Karpas-422 (cell line): ENCODE measurements around the gene S100A4. TPM values are rescaled to one million over a fixed set of nuclear protein-coding genes. Genes with fewer than 3 reads are reported as not detected.

ENCODE experiments used
- DNase-seq: peaks from one replicate; pipeline ENCODE4 v3.0.0-alpha.2; 2015
- H2AFZ ChIP-seq: fragments of 200-600 bp; sonication (generic); 2 replicates; pipeline ENCODE4 v1.6.1; 2014; ENCODE audit warnings: antibody characterized with exemption, low read length, mixed read lengths
- H3K27ac ChIP-seq: fragments of 200-600 bp; sonication (generic); 2 replicates; pipeline ENCODE4 v1.5.1; 2014; ENCODE audit warnings: mild to moderate bottlenecking, low read length, moderate library complexity
- H3K27me3 ChIP-seq: fragments of 200-600 bp; sonication (generic); 2 replicates; pipeline ENCODE4 v1.6.1; 2014; ENCODE audit warnings: low read length, mixed read lengths
- H3K36me3 ChIP-seq: fragments of 200-600 bp; sonication (generic); 2 replicates; pipeline ENCODE4 v1.6.1; 2014; ENCODE audit warnings: low read length, mixed read lengths; ENCODE audit not compliant: insufficient read depth
- H3K4me1 ChIP-seq: fragments of 200-600 bp; sonication (generic); 2 replicates; pipeline ENCODE4 v1.6.1; 2014; ENCODE audit warnings: mild to moderate bottlenecking, low read length, mixed read lengths
- H3K4me2 ChIP-seq: fragments of 200-600 bp; sonication (generic); 2 replicates; pipeline ENCODE4 v1.6.1; 2014; ENCODE audit warnings: low read length, low read depth, mild to moderate bottlenecking; ENCODE audit not compliant: poor library complexity, severe bottlenecking
- H3K4me3 ChIP-seq: fragments of 200-600 bp; sonication (generic); 2 replicates; pipeline ENCODE4 v1.5.1; 2014; ENCODE audit warnings: mild to moderate bottlenecking, antibody characterized with exemption, low read length, mixed read lengths
- H3K79me2 ChIP-seq: fragments of 200-600 bp; sonication (generic); 2 replicates; pipeline ENCODE4 v1.6.1; 2014; ENCODE audit warnings: mild to moderate bottlenecking, low read length, mixed read lengths
- H3K9ac ChIP-seq: fragments of 200-600 bp; sonication (generic); 2 replicates; pipeline ENCODE4 v1.6.0; 2014; ENCODE audit warnings: low read length
- H3K9me2 ChIP-seq: fragments of 200-600 bp; sonication (generic), shearing (Covaris generic); replicated peaks from 2 replicates; pipeline ENCODE4 v1.6.0; 2014; ENCODE audit warnings: mild to moderate bottlenecking, low read length, moderate library complexity; ENCODE audit not compliant: insufficient read depth
- H3K9me3 ChIP-seq: fragments of 300-700, 200-600 bp; sonication (generic); 2 replicates; pipeline ENCODE4 v1.6.1; 2014; ENCODE audit warnings: low read length, mixed read lengths
- H4K20me1 ChIP-seq: fragments of 200-600 bp; sonication (generic); 2 replicates; pipeline ENCODE4 v1.6.1; 2014; ENCODE audit warnings: mild to moderate bottlenecking, antibody characterized with exemption, low read length, low read depth; ENCODE audit not compliant: insufficient read depth
- total RNA-seq: library from RNA; depleted of rRNA; stranded (reverse); fragments of >200 nt; shearing (Covaris generic); gene quantifications from 2 replicates; pipeline ENCODE4 v1.2.3, GENCODE V29; 2014; ENCODE audit warnings: low replicate concordance; rRNA removed

S100A4 gene
- total RNA-seq, 1 experiment from 2014 or later: not detected

DNA sequence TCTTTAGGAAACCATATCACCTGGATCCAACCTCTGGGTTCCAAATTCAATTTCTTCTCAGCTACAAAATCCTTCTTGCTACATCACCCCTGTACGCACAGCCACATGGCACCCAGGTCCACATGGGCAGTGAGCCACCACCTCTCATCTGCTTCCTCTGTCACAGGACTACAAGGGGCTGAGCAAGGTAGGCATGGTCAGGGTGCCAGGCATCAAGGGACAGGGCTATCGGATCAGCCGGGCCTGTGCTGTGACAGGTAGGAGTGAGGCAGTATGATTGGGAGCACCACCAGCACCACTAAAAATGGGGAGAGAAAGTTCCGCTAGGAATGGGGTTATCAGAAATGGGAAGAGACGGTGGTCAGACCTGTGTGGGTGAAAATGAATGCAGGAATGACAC, 39.2 kb downstream of the S100A4 start:
- H2AFZ ChIP-seq: no peak overlapping the region
- no peak for DNase-seq
- H3K9me3 ChIP-seq: no peaks in the 10 kb centered on the region
- H3K4me3 ChIP-seq: no peak overlapping the region
- H3K79me2 ChIP-seq: no peaks in the 10 kb centered on the region
- no peaks in the 10 kb centered on the region for H3K27me3 ChIP-seq
- no peaks in the 10 kb centered on the region for H4K20me1 ChIP-seq
- no peaks in the 10 kb centered on the region for H3K9me2 ChIP-seq
- H3K9ac ChIP-seq: no peak overlapping the region
- H3K4me1 ChIP-seq: no peaks in the 10 kb centered on the region
- H3K4me2 ChIP-seq: no peak overlapping the region
- H3K27ac ChIP-seq: no peak overlapping the region
- H3K36me3 ChIP-seq: no peaks in the 10 kb centered on the region

DNA sequence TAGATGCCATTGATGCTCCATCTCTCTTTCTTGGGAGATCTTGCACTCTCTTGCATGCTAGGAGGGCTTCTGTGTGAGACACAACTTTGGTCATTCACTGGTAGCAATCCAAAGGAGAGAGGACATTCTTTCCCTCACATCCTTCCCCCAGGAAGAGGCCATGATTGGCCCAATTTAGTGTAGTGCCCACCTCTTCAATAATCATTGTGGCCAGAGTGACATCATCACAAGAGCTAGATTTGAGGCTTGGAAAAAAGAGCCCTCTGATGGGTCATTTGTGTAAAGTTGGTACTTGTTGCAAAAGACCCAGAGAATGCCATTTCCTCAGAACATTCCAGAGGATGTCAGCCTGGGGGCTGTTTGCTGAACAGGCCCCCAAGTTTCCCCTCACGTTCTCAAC, 40.0 kb downstream of the S100A4 start:
- no peaks in the 10 kb centered on the region for H3K4me1 ChIP-seq
- DNase-seq: no peak
- H3K4me3 ChIP-seq: no peak overlapping the region
- H3K79me2 ChIP-seq: no peaks in the 10 kb centered on the region
- H3K4me2 ChIP-seq: no peak overlapping the region
- no peaks in the 10 kb centered on the region for H3K27me3 ChIP-seq
- no peak overlapping the region for H3K9ac ChIP-seq
- no peak overlapping the region for H2AFZ ChIP-seq
- no peak overlapping the region for H3K27ac ChIP-seq
- H3K36me3 ChIP-seq: no peaks in the 10 kb centered on the region
- H3K9me3 ChIP-seq: no peaks in the 10 kb centered on the region
- no peaks in the 10 kb centered on the region for H4K20me1 ChIP-seq
- H3K9me2 ChIP-seq: no peaks in the 10 kb centered on the region

DNA sequence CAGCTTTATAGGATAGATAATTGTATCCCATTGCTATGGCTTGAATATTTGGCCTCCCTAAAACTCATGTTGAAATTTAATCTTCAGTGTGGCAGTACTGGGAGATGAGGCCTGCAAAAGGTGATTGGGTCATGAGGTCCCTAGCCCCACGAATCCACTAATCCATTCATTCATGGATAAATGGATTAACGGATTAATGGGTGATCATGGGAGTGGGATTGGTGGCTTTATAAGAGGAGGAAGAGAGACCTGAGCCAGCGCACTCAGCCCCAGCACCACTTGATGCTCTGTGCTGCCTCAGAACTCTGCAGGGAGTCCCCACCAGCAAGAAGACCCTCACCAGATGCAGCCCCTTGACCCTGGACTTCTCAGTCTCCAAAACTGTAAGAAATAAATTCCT, 41.8 kb downstream of the S100A4 start:
- Histone ChIP-seq H3K27ac (no peak overlapping the region), H2AFZ (no peak overlapping the region), H3K9me3 (no peaks in the 10 kb centered on the region)

GRCh38 chr1:153498746-153499145, 46.9 kb downstream of the S100A4 start:
- no peaks in the 10 kb centered on the region for H3K36me3 ChIP-seq
- no peaks in the 10 kb centered on the region for H4K20me1 ChIP-seq
- no peak overlapping the region for H3K27ac ChIP-seq
- H3K79me2 ChIP-seq: no peaks in the 10 kb centered on the region
- H3K9me3 ChIP-seq: no peaks in the 10 kb centered on the region
- no peak for DNase-seq
- H3K27me3 ChIP-seq: no peaks in the 10 kb centered on the region
- H3K4me3 ChIP-seq: no peak overlapping the region
- H3K9ac ChIP-seq: no peak overlapping the region
- no peaks in the 10 kb centered on the region for H3K9me2 ChIP-seq
- H3K4me1 ChIP-seq: peaks cover 4% of the 10 kb centered on the region
- H3K4me2 ChIP-seq: no peak overlapping the region
- no peak overlapping the region for H2AFZ ChIP-seq

More for the DNA sequence above, 41.8 kb downstream of the S100A4 start:
- Histone ChIP-seq H3K4me3 (no peak overlapping the region), H3K79me2 (no peaks in the 10 kb centered on the region), H3K9me2 (no peaks in the 10 kb centered on the region), H3K27me3 (no peaks in the 10 kb centered on the region), H3K9ac (no peak overlapping the region), H3K36me3 (no peaks in the 10 kb centered on the region), H3K4me1 (no peaks in the 10 kb centered on the region), H4K20me1 (no peaks in the 10 kb centered on the region), H3K4me2 (no peak overlapping the region)
- DNase-seq: no peak

- no peak overlapping the region for H3K9ac ChIP-seq
- H3K9me2 ChIP-seq: no peaks in the 10 kb centered on the region
- no peak overlapping the region for H2AFZ ChIP-seq
- no peak overlapping the region for H3K27ac ChIP-seq
- no peaks in the 10 kb centered on the region for H3K9me3 ChIP-seq
- H3K27me3 ChIP-seq: no peaks in the 10 kb centered on the region
- no peaks in the 10 kb centered on the region for H3K79me2 ChIP-seq
- no peak overlapping the region for H3K4me2 ChIP-seq
- H3K4me3 ChIP-seq: no peak overlapping the region
- H3K4me1 ChIP-seq: peaks cover 4% of the 10 kb centered on the region
- no peak for DNase-seq
- H3K36me3 ChIP-seq: no peaks in the 10 kb centered on the region
- H4K20me1 ChIP-seq: no peaks in the 10 kb centered on the region
Measured at GRCh38 chr1:153495536-153495935, 50.1 kb downstream of the S100A4 start.

DNA sequence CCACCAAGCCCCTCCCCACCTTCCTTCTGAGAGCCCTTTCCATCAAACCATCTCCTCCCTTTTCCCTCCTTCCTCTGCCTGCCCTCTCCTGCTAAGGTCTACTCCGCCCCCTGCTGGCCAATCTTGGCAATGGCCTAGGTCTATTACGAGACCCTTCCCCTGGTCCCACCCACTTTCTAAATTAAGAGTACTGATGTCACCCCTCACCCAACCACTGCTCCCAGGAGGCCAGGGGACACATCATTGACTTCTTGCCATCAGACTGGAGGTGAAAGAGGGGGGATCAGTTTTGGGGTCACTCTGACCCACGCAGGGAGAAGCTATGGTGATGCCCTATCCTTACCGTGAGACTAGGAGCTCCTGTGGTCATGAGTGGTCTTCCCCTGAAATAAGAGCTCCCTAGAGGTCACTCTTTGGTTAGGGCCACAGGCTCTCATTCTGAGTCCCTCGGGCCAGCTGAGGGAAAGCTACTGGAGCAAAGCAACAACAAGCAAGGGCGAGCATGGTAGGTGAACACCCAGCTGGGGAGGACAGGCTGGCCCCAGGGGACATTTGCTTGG, 50.5 kb downstream of the S100A4 start:
- peaks cover 4% of the 10 kb centered on the region for H3K4me1 ChIP-seq
- no peak overlapping the region for H3K4me2 ChIP-seq
- H3K9ac ChIP-seq: no peak overlapping the region
- DNase-seq: peak; percentile 90
- no peak overlapping the region for H3K4me3 ChIP-seq
- no peaks in the 10 kb centered on the region for H3K9me2 ChIP-seq
- no peaks in the 10 kb centered on the region for H4K20me1 ChIP-seq
- H3K27ac ChIP-seq: no peak overlapping the region
- H3K9me3 ChIP-seq: no peaks in the 10 kb centered on the region
- H3K27me3 ChIP-seq: no peaks in the 10 kb centered on the region
- H3K36me3 ChIP-seq: no peaks in the 10 kb centered on the region
- H2AFZ ChIP-seq: no peak overlapping the region
- H3K79me2 ChIP-seq: no peaks in the 10 kb centered on the region

Other genes with a start within 250 kb of the S100A4 start
- not detected in 2 replicates for gene PGLYRP3, start 232.9 kb downstream of the S100A4 start, total RNA-seq
- gene PGLYRP4, start 197.0 kb downstream of the S100A4 start, total RNA-seq: not detected in 2 replicates
- gene S100A9, start 188.0 kb downstream of the S100A4 start, total RNA-seq: not detected in 2 replicates
- not detected in 2 replicates for gene S100A12, start 170.2 kb downstream of the S100A4 start, total RNA-seq
- gene S100A8, start 154.7 kb downstream of the S100A4 start, total RNA-seq: not detected in 2 replicates
- not detected in 2 replicates for gene S100A7A, start 129.3 kb downstream of the S100A4 start, total RNA-seq
- gene S100A7, start 85.2 kb downstream of the S100A4 start, total RNA-seq: not detected in 2 replicates
- gene S100A6, start 9.8 kb downstream of the S100A4 start, total RNA-seq: 26.8 and 43.3 TPM in 2 replicates
- gene S100A5, start 4.9 kb downstream of the S100A4 start, total RNA-seq: not detected in 2 replicates
- not detected in 2 replicates for gene S100A3, start 3.5 kb upstream of the S100A4 start, total RNA-seq
- gene S100A2, start 20.0 kb upstream of the S100A4 start, total RNA-seq: not detected in 2 replicates
- not detected in 2 replicates for gene S100A16, start 67.3 kb upstream of the S100A4 start, total RNA-seq
- gene S100A14, start 70.5 kb upstream of the S100A4 start, total RNA-seq: not detected in 2 replicates
- gene S100A13, start 81.7 kb upstream of the S100A4 start, total RNA-seq: 13.4 and 21.5 TPM in 2 replicates
- gene S100A1, start 82.6 kb upstream of the S100A4 start, total RNA-seq: 15.9 and 18.9 TPM in 2 replicates
- 62.1 and 64.6 TPM in 2 replicates for gene CHTOP, start 88.3 kb upstream of the S100A4 start, total RNA-seq
- 46.2 and 54.3 TPM in 2 replicates for gene SNAPIN, start 112.9 kb upstream of the S100A4 start, total RNA-seq
- gene ILF2, start 125.2 kb upstream of the S100A4 start, total RNA-seq: 146 and 178 TPM in 2 replicates
- gene NPR1, start 132.9 kb upstream of the S100A4 start, total RNA-seq: not detected in 2 replicates
- 36.3 and 65.4 TPM in 2 replicates for gene INTS3, start 182.2 kb upstream of the S100A4 start, total RNA-seq
- gene SLC27A3, start 229.6 kb upstream of the S100A4 start, total RNA-seq: 4.4 and 18.1 TPM in 2 replicates